Erythroblast (primary cell): Measurements from ENCODE around the gene PARN.
"Not testable (repeated sequence)": the region's sequence is repeated elsewhere in the genome, so short reads cannot be mapped to it uniquely, and the experiment has no call there.

Experiments
- GATA1 ChIP-seq: IDR thresholded peaks from 2 replicates; pipeline ENCODE4 v1.6.1; 2011; ENCODE audit warnings: low read depth, mild to moderate bottlenecking, control low read depth, low read length, moderate library complexity
- POLR2A ChIP-seq: IDR thresholded peaks from 2 replicates; pipeline ENCODE4 v1.6.1; 2011; ENCODE audit warnings: mild to moderate bottlenecking, low read length

DNA sequence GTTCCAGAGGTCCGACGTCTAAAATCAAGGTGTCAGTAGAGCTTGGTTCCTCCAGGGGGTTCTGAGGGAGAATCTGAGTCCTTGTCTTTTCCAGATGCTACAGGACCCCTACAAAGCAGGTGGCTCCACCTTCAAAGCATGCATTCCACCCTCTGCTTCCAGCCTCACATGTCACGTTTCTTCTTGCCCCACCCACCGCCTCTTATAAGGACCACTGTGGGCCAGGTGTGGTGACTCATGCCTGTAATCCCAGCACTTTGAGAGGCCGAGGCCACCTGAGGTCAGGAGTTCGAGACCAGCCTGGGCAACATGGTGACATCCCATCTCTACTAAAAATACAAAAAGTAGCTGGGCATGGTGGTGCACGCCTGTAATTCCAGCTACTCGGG, 227.1 kb downstream of the PARN start:
- TF ChIP-seq POLR2A, GATA1: not testable (repeated sequence)
